SK-N-MC (cell line): Measurements from ENCODE around the gene PINLYP.

Source experiments
- EZH2 ChIP-seq: fragments of 200-600 bp; sonication (generic); IDR thresholded peaks from one replicate; pipeline ENCODE4 v1.6.1; 2017; ENCODE audit warnings: antibody characterized with exemption
- POLR2AphosphoS5 ChIP-seq: IDR thresholded peaks from 2 replicates; pipeline ENCODE4 v1.6.1; 2012; ENCODE audit warnings: mild to moderate bottlenecking, low read depth, low read length, borderline replicate concordance

- TF ChIP-seq EZH2 (no peak), POLR2AphosphoS5 (no peak)
Measured at GRCh38 chr19:43570174-43570791, 5.3 kb upstream of the PINLYP start.
